Purkinje cell (primary cell): ENCODE results near the gene GUF1. TPM values are rescaled to one million over a fixed set of nuclear protein-coding genes. Genes with fewer than 3 reads are reported as not detected.

Experiments
- polyA plus RNA-seq: library from polyadenylated mRNA; unstranded; fragments of >200 nt; fragmentation: Nextera tagmentation; gene quantifications from 2 replicates; pipeline ENCODE4 v1.2.1, GENCODE V29; 2014

GUF1 gene, protein sequence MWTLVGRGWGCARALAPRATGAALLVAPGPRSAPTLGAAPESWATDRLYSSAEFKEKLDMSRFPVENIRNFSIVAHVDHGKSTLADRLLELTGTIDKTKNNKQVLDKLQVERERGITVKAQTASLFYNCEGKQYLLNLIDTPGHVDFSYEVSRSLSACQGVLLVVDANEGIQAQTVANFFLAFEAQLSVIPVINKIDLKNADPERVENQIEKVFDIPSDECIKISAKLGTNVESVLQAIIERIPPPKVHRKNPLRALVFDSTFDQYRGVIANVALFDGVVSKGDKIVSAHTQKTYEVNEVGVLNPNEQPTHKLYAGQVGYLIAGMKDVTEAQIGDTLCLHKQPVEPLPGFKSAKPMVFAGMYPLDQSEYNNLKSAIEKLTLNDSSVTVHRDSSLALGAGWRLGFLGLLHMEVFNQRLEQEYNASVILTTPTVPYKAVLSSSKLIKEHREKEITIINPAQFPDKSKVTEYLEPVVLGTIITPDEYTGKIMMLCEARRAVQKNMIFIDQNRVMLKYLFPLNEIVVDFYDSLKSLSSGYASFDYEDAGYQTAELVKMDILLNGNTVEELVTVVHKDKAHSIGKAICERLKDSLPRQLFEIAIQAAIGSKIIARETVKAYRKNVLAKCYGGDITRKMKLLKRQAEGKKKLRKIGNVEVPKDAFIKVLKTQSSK
- 11.6 and 13.9 TPM in 2 replicates for polyA plus RNA-seq

DNA sequence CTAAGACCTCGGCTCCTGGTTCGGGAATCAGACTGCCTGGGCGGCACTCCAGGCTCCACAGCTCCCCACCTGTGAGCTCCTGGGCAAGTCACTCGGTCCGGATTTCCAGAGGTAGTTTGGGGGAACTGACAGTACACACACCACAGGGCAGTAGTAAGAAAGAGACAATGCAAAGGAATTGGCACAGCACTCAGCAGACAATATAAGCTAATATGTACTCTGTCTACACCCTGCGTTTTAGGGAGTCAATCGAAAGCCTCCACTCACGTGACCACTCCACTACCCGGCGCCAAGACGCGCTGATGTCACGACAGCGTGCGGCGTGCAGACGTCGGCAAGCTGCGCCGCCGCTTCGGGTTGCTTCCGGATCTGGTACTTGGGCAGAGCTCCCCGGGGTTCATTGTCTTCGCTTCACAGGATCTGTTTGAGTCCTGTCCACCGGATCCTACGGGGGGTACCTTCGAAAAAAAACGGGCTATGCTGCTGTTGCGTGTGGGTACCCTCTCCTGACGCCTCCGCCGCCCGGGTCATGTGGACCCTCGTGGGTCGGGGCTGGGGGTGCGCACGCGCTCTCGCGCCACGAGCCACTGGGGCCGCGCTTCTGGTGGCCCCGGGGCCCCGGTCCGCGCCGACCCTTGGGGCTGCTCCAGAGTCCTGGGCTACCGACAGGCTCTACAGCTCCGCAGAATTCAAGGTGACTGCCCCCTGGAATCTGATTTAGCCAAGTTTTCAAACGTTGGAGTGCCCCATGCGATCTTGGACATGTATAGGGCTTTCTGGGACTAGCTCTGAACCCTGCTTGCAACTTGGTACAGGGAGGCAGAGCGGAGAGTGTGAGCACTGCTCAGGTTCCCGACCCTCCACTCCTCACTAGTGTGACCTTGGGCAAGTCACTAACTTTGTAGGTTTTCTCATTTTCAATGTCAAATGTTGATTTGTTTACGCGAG lies at the start of gene GUF1:
GUF1 (plus strand) TSS at position 327 of the 948 bp plus-strand sequence; CDS start at position 530, 203 bp downstream.

DNA sequence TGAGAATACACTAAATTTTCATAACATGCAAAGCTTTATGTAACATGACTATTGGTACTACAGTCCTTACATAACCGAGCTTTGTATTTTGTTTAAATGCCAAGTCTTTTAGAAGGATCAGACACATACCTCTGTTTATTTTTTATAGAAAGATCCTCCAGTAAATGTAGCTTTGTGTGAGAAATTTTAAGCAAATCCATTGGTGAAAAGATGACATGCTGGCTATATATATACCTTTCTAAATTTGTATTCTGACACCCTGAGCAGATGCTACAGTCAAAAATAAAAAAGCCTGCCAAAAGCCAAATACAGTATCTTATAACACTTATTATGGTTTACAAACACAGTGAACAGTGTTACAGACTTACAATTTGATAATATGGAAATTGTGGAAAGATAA lies 26.8 kb upstream of the GUF1 start, which contains the start of gene YIPF7:
YIPF7 (minus strand) TSS at position 201 of the 400 bp plus-strand sequence. CDS start 1,525 bp downstream, outside the sequence.

DNA sequence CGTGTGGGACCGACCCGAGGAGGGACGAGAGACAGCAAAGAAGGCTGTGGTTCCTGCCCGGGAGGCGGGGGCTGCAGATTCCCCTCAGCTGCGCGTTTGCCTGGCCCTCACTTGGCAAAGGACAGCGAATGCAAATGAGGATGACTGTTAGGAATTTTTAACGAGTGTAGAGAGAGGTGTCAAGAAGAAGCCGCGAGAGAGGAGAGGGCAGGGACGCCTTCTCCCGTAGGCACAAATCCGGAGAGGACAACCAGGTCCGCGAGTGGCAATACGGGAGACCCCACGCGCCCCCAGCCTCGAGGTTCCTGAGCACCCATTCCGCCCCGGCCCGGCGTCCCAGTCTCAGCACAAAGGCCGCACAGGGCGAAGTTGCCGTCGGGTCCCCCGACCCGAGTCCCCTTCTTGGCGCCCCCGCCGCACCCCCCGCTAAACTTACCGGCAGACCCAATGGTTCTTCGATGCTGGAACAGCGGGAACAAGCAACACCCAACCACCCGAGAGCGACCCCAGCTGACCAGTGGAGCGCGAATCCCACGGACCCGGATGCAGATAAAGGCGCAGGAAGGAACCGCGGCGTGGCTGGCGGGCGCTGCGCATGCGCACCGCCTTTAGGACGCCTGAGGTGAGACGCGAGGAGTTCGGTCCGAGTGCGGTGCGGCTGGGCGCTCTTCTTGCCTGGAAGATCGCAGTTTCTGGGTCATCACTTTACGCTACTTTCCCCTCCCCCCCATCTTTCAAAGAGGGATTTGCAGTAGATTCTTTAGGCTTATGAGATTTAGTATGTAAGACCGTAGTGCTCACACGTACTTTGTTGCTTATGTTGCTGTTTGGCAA lies 48.0 kb downstream of the GUF1 start, which contains the start of gene GNPDA2:
GNPDA2 (minus strand) TSS at position 519 of the 834 bp plus-strand sequence. CDS start 4,349 bp downstream, outside the sequence.

Other genes with a start within 250 kb of the GUF1 start
- 262 and 310 TPM in 2 replicates for gene KCTD8, start 229.6 kb upstream of the GUF1 start, polyA plus RNA-seq
- gene YIPF7, start 26.8 kb upstream of the GUF1 start, polyA plus RNA-seq, result 0.62 and 4.6 TPM in 2 replicates
- 47.4 and 103 TPM in 2 replicates for gene GNPDA2, start 48.1 kb downstream of the GUF1 start, polyA plus RNA-seq